OCI-LY7 (cell line): ENCODE data around the gene ESR2. TPM values are rescaled to one million over a fixed set of nuclear protein-coding genes. Genes with fewer than 3 reads are reported as not detected.
"Not testable (repeated sequence)": the region's sequence is repeated elsewhere in the genome, so short reads cannot be mapped to it uniquely, and the experiment has no call there.

Source experiments
- BruUV-seq: library from RNA; stranded (reverse); fragments of 400-500 nt; replicated peaks from 2 replicates; lab custom pipeline; 2021; lab: Mats Ljungman, UMichigan
- CTCF ChIA-PET: fragments of 300-600 bp; sonication (Branson Sonifier 250); formaldehyde crosslinking; loops from one replicate; lab custom pipeline; 2022; ENCODE audit warnings: antibody characterized with exemption; ENCODE audit not compliant: unreplicated experiment; lab: Charles Lee
- POLR2A ChIA-PET: fragments of 300-600 bp; sonication (Branson Sonifier 250); formaldehyde crosslinking; loops from one replicate; lab custom pipeline; 2022; ENCODE audit warnings: antibody characterized with exemption; lab: Charles Lee
- DNase-seq: peaks from one replicate; pipeline ENCODE4 v3.0.0-alpha.2; 2015; ENCODE audit warnings: low spot score
- H2AFZ ChIP-seq: fragments of 200-600 bp; sonication (generic), shearing (Covaris generic); 2 replicates; pipeline ENCODE4 v1.6.1; 2014; ENCODE audit warnings: mild to moderate bottlenecking, antibody characterized with exemption, low read length, moderate library complexity
- H3K27ac ChIP-seq: fragments of 200-600 bp; sonication (generic); 2 replicates; pipeline ENCODE4 v1.5.1; 2014; ENCODE audit warnings: mixed run types, low read depth, mild to moderate bottlenecking, moderate library complexity, low read length, inconsistent platforms; ENCODE audit not compliant: poor library complexity, severe bottlenecking
- H3K36me3 ChIP-seq: fragments of 200-600 bp; sonication (generic); 2 replicates; pipeline ENCODE4 v1.6.1; 2014; ENCODE audit warnings: mild to moderate bottlenecking, antibody characterized with exemption, low read length, moderate library complexity, mixed read lengths; ENCODE audit not compliant: insufficient read depth
- H3K4me1 ChIP-seq: fragments of 200-600 bp; sonication (generic); 2 replicates; pipeline ENCODE4 v1.5.1; 2014; ENCODE audit warnings: mild to moderate bottlenecking, low read length; ENCODE audit not compliant: insufficient read depth, poor library complexity, severe bottlenecking
- H3K4me2 ChIP-seq: fragments of 200-600 bp; sonication (generic); 2 replicates; pipeline ENCODE4 v1.6.1; 2014; ENCODE audit warnings: mild to moderate bottlenecking, low read length
- H3K4me3 ChIP-seq: fragments of 200-600 bp; sonication (generic); 2 replicates; pipeline ENCODE4 v1.5.1; 2014; ENCODE audit warnings: mild to moderate bottlenecking, low read depth, low read length; ENCODE audit not compliant: poor library complexity, severe bottlenecking
- H3K79me2 ChIP-seq: fragments of 200-600 bp; sonication (generic); 2 replicates; pipeline ENCODE4 v1.6.1; 2016; ENCODE audit warnings: low read depth, mild to moderate bottlenecking, low read length, moderate library complexity, mixed read lengths; ENCODE audit not compliant: insufficient read depth
- H3K9me2 ChIP-seq: fragments of 200-600 bp; sonication (generic); 2 replicates; pipeline ENCODE4 v1.6.1; 2016; ENCODE audit warnings: mild to moderate bottlenecking, low read length, mixed read lengths; ENCODE audit not compliant: insufficient read depth
- H3K9me3 ChIP-seq: fragments of 200-600 bp; sonication (generic); 2 replicates; pipeline ENCODE4 v1.6.1; 2014; ENCODE audit warnings: mild to moderate bottlenecking, mixed run types, low read length, mixed read lengths
- H4K20me1 ChIP-seq: fragments of 200-600 bp; sonication (generic); 2 replicates; pipeline ENCODE4 v1.6.1; 2014; ENCODE audit warnings: mild to moderate bottlenecking, antibody characterized with exemption, low read length, moderate library complexity, mixed read lengths; ENCODE audit not compliant: insufficient read depth
- CTCF ChIP-seq: fragments of 200-600 bp; sonication (generic); conservative IDR thresholded peaks from 2 replicates; pipeline ENCODE4 v1.5.1; 2014; ENCODE audit warnings: mild to moderate bottlenecking, antibody characterized with exemption, low read length, moderate library complexity, mixed read lengths
- EZH2phosphoT487 ChIP-seq: fragments of 200-600 bp; sonication (generic); IDR thresholded peaks from 2 replicates; pipeline ENCODE4 v1.6.1; 2018; ENCODE audit warnings: low read depth, borderline replicate concordance, mild to moderate bottlenecking, mixed run types, antibody characterized with exemption, low read length, moderate library complexity, mixed read lengths
- intact Hi-C: fragments of 100-400 bp; cut with micrococcal nuclease; formaldehyde crosslinking; loops from one replicate; pipeline ENCODE4 v1.10.0; 2022; ENCODE audit not compliant: unreplicated experiment
- total RNA-seq, 2 experiments: library from RNA; depleted of rRNA in 1 of 2; stranded (reverse); fragments of >200 nt in 1 of 2; shearing (Covaris generic) in 1 of 2; gene quantifications; 2 replicates each; pipeline ENCODE4 v1.2.3, GENCODE V29; 2014 to 2022

The ESR2 gene
- total RNA-seq, 2 experiments from 2014 or later, result 13.4 to 37.7 TPM

DNA sequence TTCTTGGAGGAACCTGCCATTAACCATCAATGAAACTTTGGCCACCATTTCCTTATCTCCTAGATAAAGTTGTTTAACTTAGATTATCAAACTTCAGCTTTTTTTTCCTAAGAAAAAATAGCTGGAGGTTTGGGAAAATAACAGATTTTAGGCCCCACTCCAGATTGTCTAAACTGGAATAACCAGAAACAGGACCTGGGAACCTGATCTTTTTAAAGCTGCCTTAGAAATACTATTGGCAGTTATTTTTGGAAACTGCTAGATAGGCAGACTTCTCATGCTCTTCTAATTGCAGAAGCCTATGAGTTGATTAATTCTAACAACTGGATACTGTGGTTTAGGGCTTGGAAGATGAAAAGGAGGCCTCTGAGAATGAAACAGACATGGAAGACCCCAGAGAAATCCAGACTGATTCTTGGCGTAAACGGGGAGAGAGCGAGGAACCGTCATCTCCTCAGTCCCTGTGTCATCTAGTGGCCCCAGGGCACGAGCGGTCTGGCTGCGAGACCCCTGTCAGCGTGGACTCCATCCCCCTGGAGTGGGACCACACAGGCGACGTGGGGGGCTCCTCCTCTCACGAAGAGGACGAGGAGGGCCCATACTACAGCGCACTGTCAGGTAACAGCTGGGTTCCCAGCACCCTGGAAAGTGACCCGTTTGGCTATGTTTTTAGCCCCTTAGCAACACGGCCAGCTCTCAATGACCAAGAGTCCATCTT lies 80.2 kb downstream of the ESR2 start:
- Histone ChIP-seq H3K4me3 (no peak overlapping the region), H3K36me3 (peaks cover 100% of the 10 kb centered on the region), H3K79me2 (peaks cover 7% of the 10 kb centered on the region; the same call in 1 of the 2 replicates), H2AFZ (no peak overlapping the region), H3K4me1 (peaks cover 21% of the 10 kb centered on the region), H3K4me2 (no peak overlapping the region), H3K27ac (no peak overlapping the region), H4K20me1 (no peaks in the 10 kb centered on the region; the same call in 1 of the 2 replicates), H3K9me2 (no peaks in the 10 kb centered on the region), H3K9me3 (no peaks in the 10 kb centered on the region)
- POLR2A ChIA-PET, result interaction anchor here (0.7 to 1.2 kb wide), 5 partner anchors 11 to 222 kb away, joined by 3 to 5 read pairs (median 3); no protein-coding TSS in a partner anchor
- no TSS peak for BruUV-seq
- no peak for DNase-seq
- intact Hi-C loops, result no loop called here
- TF ChIP-seq EZH2phosphoT487 (no peak), CTCF (no peak)
- CTCF ChIA-PET, result no interaction called here

- peaks cover 100% of the 10 kb centered on the region for H3K36me3 ChIP-seq
- H3K9me2 ChIP-seq, result no peaks in the 10 kb centered on the region
- DNase-seq, result no peak
- TSS peak; percentile 1 for BruUV-seq
- H3K79me2 ChIP-seq, result no peaks in the 10 kb centered on the region
- H3K4me3 ChIP-seq, result no peak overlapping the region
- H3K9me3 ChIP-seq, result no peaks in the 10 kb centered on the region
- no peak overlapping the region for H2AFZ ChIP-seq
- no peaks in the 10 kb centered on the region for H4K20me1 ChIP-seq
- TF ChIP-seq EZH2phosphoT487 (no peak), CTCF (no peak)
- peaks cover 12% of the 10 kb centered on the region for H3K4me1 ChIP-seq
- intact Hi-C loops, result no loop called here
- no peak overlapping the region for H3K4me2 ChIP-seq
- CTCF ChIA-PET, result no interaction called here
- no peak overlapping the region for H3K27ac ChIP-seq
- POLR2A ChIA-PET, result interaction anchor here (0.5 to 1.1 kb wide), 2 partner anchors 9 to 10 kb away, joined by 3 to 5 read pairs; no protein-coding TSS in a partner anchor
These were observed 81.1 kb downstream of the ESR2 start for GRCh38 chr14:64213086-64213485.

DNA sequence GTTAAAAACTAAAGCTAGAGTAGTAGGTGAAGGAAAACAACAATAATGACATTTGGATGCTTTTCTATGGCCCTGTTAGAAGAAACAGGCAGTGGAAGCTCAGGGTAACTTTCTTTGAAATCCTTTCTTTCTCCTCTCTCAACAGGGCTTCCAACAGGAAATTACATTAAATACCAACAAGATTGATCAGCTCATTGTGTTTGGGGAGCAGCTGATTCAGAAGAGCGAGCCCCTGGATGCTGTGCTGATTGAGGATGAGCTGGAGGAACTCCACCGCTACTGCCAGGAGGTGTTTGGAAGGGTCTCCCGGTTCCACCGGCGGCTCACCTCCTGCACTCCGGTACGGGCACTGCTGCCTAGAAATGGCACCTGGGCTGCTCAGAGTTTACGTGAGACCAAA lies 81.5 kb downstream of the ESR2 start:
- no peak for TF ChIP-seq EZH2phosphoT487
- TF ChIP-seq CTCF, result no peak

GRCh38 chr14:64210912-64211311 lies 83.3 kb downstream of the ESR2 start:
- H3K9me3 ChIP-seq, H3K4me1 ChIP-seq, H3K4me3 ChIP-seq, H3K9me2 ChIP-seq, intact Hi-C loops, H4K20me1 ChIP-seq, DNase-seq, H3K79me2 ChIP-seq, H2AFZ ChIP-seq, POLR2A ChIA-PET, BruUV-seq, CTCF ChIA-PET, H3K27ac ChIP-seq: not testable (repeated sequence)
- Histone ChIP-seq H3K4me2 (peak overlapping the region; percentile 27; the same call in 1 of the 2 replicates), H3K36me3 (peaks cover 98% of the 10 kb centered on the region)

More for the DNA sequence above, 81.5 kb downstream of the ESR2 start:
- ChIA-PET POLR2A (interaction anchor here (0.5 to 0.8 kb wide), 3 partner anchors 10 to 540 kb away, joined by 3 to 4 read pairs (median 3); no protein-coding TSS in a partner anchor), CTCF (no interaction called here)
- Histone ChIP-seq H3K9me3 (no peaks in the 10 kb centered on the region), H3K4me3 (no peak overlapping the region), H3K36me3 (peaks cover 100% of the 10 kb centered on the region), H4K20me1 (no peaks in the 10 kb centered on the region), H3K9me2 (no peaks in the 10 kb centered on the region), H3K4me2 (no peak overlapping the region), H3K27ac (no peak overlapping the region), H3K79me2 (no peaks in the 10 kb centered on the region), H2AFZ (no peak overlapping the region), H3K4me1 (peaks cover 8% of the 10 kb centered on the region)
- BruUV-seq, result no TSS peak
- DNase-seq, result no peak
- intact Hi-C loops, result no loop called here
